Cardiac fibroblast (primary cell): ENCODE results near the gene SLC22A23.

Experiments used
- DNase-seq, 2 donors: peaks; one replicate each; pipeline versions ENCODE4 v3.0.0 to v3.0.0-alpha.2; 2010; ENCODE audit warnings: low read depth in 2 of 2
- H3K4me3 ChIP-seq, 2 donors: replicated peaks in 1 of 2; 1 replicate in 1 of 2; 2 replicates in 1 of 2; pipeline ENCODE4 v1.5.1; 2011; ENCODE audit warnings: low read depth in 2 of 2, low read length in 2 of 2, mild to moderate bottlenecking in 2 of 2, moderate library complexity in 1 of 2
- CTCF ChIP-seq: IDR thresholded peaks from one replicate; pipeline ENCODE4 v1.5.1; 2011; ENCODE audit warnings: low read depth, mild to moderate bottlenecking, low read length, inconsistent platforms

SLC22A23 gene

GRCh38 chr6:3428247-3428646, 28.6 kb downstream of the SLC22A23 start:
- TF ChIP-seq CTCF, result no peak

GRCh38 chr6:3427687-3428085, 29.2 kb downstream of the SLC22A23 start:
- no peak for TF ChIP-seq CTCF
- peak; percentile 39 to 56 for DNase-seq
- no peak overlapping the region for H3K4me3 ChIP-seq

More at GRCh38 chr6:3428247-3428646, 28.6 kb downstream of the SLC22A23 start:
- H3K4me3 ChIP-seq, result no peak overlapping the region
- DNase-seq, result no peak

- DNase-seq, result no peak
- H3K4me3 ChIP-seq, result no peak overlapping the region
- TF ChIP-seq CTCF, result no peak
These were observed 29.7 kb downstream of the SLC22A23 start for GRCh38 chr6:3426927-3427686.

- H3K4me3 ChIP-seq, result no peak overlapping the region
- peak in 1 of 2 donors; percentile 55 for DNase-seq
- TF ChIP-seq CTCF, result no peak
These were observed 30.5 kb downstream of the SLC22A23 start for GRCh38 chr6:3426091-3426926.

GRCh38 chr6:3425574-3425973, 31.3 kb downstream of the SLC22A23 start:
- H3K4me3 ChIP-seq, result no peak overlapping the region
- DNase-seq, result no peak
- TF ChIP-seq CTCF, result no peak

- H3K4me3 ChIP-seq, result no peak overlapping the region
- TF ChIP-seq CTCF, result no peak
- DNase-seq, result no peak
These were observed 32.5 kb downstream of the SLC22A23 start for GRCh38 chr6:3424185-3424927.
